ENCODE measurements around the gene PRKG1.

- TF ChIP-seq CTCF (IDR thresholded peaks at IDR 0.05; ENCODE audit: low read depth, low read length) (no peak), EZH2phosphoT487 (IDR thresholded peaks at IDR 0.05; ENCODE audit: low read depth) (no peak)
Observed at GRCh38 chr10:51638211-51638610, 563.9 kb downstream of the PRKG1 start.

Data from OCI-LY3 (cell line).